Suprapubic skin (tissue), 3 donors: ENCODE measurements around the gene ANAPC10.

Experiments
- EP300 ChIP-seq: sonication (generic); formaldehyde crosslinking; IDR thresholded peaks from one replicate; pipeline ENCODE4 v1.6.1; 2017; ENCODE audit warnings: antibody characterized with exemption
- POLR2A ChIP-seq, 2 donors: fragments of 450-650 bp; IDR thresholded peaks; one replicate each; pipeline ENCODE4 v1.6.1; 2017; ENCODE audit warnings: antibody characterized with exemption in 2 of 2, mild to moderate bottlenecking in 2 of 2, moderate library complexity in 2 of 2
- TF ChIP-seq, protein P1 (sequence below), 2 donors: fragments of 200-600 bp in 1 of 2; fragments of 450-650 bp in 1 of 2; sonication (generic) in 1 of 2; IDR thresholded peaks; one replicate each; pipeline ENCODE4 v1.5.1; 2016 to 2019; ENCODE audit warnings: antibody characterized with exemption in 2 of 2, mild to moderate bottlenecking in 1 of 2, moderate library complexity in 1 of 2

DNA sequence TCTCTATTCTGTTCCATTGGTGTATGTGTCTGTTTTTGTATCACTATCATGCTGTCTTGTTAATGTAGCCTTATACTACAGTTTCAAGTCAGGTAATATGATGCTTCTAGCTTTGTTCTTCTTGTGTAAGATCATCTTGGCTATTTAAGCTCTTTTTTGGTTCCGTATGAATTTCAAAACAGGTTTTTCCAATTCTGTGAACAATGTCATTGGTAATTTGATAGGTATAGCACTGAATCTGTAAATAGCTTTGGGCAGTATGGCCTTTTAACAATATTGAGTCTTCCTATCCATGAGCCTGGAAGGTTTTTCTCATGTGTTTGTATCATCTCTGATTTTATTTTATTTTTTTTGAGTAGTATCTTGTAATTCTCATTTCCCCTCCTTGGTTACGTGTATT, 94.3 kb downstream of the ANAPC10 start:
- TF ChIP-seq EP300 (no peak), POLR2A (IDR thresholded peaks at IDR 0.05) (no peak)
- TF ChIP-seq, protein P1, sequence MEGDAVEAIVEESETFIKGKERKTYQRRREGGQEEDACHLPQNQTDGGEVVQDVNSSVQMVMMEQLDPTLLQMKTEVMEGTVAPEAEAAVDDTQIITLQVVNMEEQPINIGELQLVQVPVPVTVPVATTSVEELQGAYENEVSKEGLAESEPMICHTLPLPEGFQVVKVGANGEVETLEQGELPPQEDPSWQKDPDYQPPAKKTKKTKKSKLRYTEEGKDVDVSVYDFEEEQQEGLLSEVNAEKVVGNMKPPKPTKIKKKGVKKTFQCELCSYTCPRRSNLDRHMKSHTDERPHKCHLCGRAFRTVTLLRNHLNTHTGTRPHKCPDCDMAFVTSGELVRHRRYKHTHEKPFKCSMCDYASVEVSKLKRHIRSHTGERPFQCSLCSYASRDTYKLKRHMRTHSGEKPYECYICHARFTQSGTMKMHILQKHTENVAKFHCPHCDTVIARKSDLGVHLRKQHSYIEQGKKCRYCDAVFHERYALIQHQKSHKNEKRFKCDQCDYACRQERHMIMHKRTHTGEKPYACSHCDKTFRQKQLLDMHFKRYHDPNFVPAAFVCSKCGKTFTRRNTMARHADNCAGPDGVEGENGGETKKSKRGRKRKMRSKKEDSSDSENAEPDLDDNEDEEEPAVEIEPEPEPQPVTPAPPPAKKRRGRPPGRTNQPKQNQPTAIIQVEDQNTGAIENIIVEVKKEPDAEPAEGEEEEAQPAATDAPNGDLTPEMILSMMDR (IDR thresholded peaks at IDR 0.05): no peak
